22Rv1 (cell line): ENCODE data around the gene GCH1.

Experiments
- H3K27ac ChIP-seq: fragments of 450-650 bp; 2 replicates; pipeline ENCODE4 v1.5.1; 2017
- CTCF ChIP-seq: fragments of 450-650 bp; IDR thresholded peaks from 2 replicates; pipeline ENCODE4 v1.5.1; 2017; ENCODE audit warnings: mild to moderate bottlenecking
- ZFX ChIP-seq: fragments of 450-650 bp; IDR thresholded peaks from 2 replicates; pipeline ENCODE4 v1.6.1; 2017; ENCODE audit warnings: antibody characterized with exemption, borderline replicate concordance

GCH1 gene

GRCh38 chr14:54796961-54797360 lies 105.7 kb downstream of the GCH1 start:
- TF ChIP-seq ZFX = no peak
- TF ChIP-seq CTCF = no peak
- no peak overlapping the region for H3K27ac ChIP-seq

- TF ChIP-seq CTCF = no peak
- TF ChIP-seq ZFX = no peak
- H3K27ac ChIP-seq = no peak overlapping the region
Observed at GRCh38 chr14:54794796-54795195, 107.8 kb downstream of the GCH1 start.

GRCh38 chr14:54794159-54794558 lies 108.5 kb downstream of the GCH1 start:
- TF ChIP-seq ZFX (no peak), CTCF (no peak)

DNA sequence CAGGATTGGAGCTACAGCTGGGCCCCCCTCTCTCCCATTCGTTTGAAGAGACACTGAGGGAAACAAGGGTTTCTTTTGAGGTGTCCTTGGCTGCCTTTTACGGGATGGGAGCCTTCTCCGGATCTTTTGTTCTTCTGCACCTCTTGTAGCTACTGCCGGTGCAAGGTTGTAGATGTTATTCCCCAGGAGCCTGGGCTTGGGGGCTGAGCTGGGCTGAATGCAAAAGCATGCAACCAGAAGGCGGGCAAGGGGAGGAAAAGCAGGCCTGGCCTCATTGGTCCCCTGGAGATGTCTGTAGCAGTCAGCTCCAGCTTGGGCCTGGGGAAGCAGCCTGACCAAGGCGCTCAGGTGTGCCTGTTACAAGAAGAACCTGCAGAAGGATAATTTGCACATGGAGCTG lies 110.3 kb downstream of the GCH1 start:
- no peak for TF ChIP-seq ZFX
- TF ChIP-seq CTCF = no peak
- H3K27ac ChIP-seq = no peak overlapping the region

More at GRCh38 chr14:54794159-54794558, 108.5 kb downstream of the GCH1 start:
- H3K27ac ChIP-seq = no peak overlapping the region
